Skeletal muscle satellite cell (primary cell): ENCODE results near the gene EPC1. TPM values are rescaled to one million over a fixed set of nuclear protein-coding genes. Genes with fewer than 3 reads are reported as not detected.
"Not testable (repeated sequence)": the region's sequence is repeated elsewhere in the genome, so short reads cannot be mapped to it uniquely, and the experiment has no call there.

Source experiments
- H3K27me3 ChIP-seq: 2 replicates; pipeline ENCODE4 v1.7.0; 2013; ENCODE audit warnings: low read length; ENCODE audit not compliant: control insufficient read depth, insufficient read depth
- H3K36me3 ChIP-seq: 2 replicates; pipeline ENCODE4 v1.7.0; 2013; ENCODE audit warnings: mild to moderate bottlenecking, control low read depth, low read length; ENCODE audit not compliant: insufficient read depth
- H3K4me1 ChIP-seq: 2 replicates; pipeline ENCODE4 v1.7.0; 2013; ENCODE audit warnings: low read length; ENCODE audit not compliant: control insufficient read depth, insufficient read depth
- H3K4me2 ChIP-seq: 2 replicates; pipeline ENCODE4 v1.7.0; 2013; ENCODE audit warnings: mild to moderate bottlenecking, low read length
- H3K4me3 ChIP-seq: 2 replicates; pipeline ENCODE4 v1.7.0; 2013; ENCODE audit warnings: low read length
- H3K9ac ChIP-seq: 2 replicates; pipeline ENCODE4 v1.7.0; 2013; ENCODE audit warnings: mild to moderate bottlenecking, low read depth, low read length, moderate library complexity
- H3K9me3 ChIP-seq: replicated peaks from 2 replicates; pipeline ENCODE4 v1.7.0; 2013; ENCODE audit warnings: mild to moderate bottlenecking, control low read depth, low read length
- small RNA-seq: library from RNA; depleted of rRNA; stranded (forward); fragments of <200 nt; gene quantifications from one replicate; pipeline ENCODE3, GENCODE V24; 2012

Gene EPC1

GRCh38 chr10:32226624-32227023 lies 120.3 kb downstream of the EPC1 start:
- Histone ChIP-seq H3K4me1 (no peaks in the 10 kb centered on the region), H3K4me2 (no peak overlapping the region), H3K4me3 (no peak overlapping the region), H3K36me3 (no peaks in the 10 kb centered on the region), H3K9ac (no peak overlapping the region), H3K27me3 (no peaks in the 10 kb centered on the region), H3K9me3 (no peaks in the 10 kb centered on the region)

- Histone ChIP-seq H3K9ac (no peak overlapping the region), H3K4me2 (no peak overlapping the region), H3K36me3 (no peaks in the 10 kb centered on the region), H3K4me3 (no peak overlapping the region), H3K27me3 (no peaks in the 10 kb centered on the region), H3K9me3 (no peaks in the 10 kb centered on the region), H3K4me1 (no peaks in the 10 kb centered on the region)
These were observed 121.0 kb downstream of the EPC1 start for GRCh38 chr10:32225976-32226375.

DNA sequence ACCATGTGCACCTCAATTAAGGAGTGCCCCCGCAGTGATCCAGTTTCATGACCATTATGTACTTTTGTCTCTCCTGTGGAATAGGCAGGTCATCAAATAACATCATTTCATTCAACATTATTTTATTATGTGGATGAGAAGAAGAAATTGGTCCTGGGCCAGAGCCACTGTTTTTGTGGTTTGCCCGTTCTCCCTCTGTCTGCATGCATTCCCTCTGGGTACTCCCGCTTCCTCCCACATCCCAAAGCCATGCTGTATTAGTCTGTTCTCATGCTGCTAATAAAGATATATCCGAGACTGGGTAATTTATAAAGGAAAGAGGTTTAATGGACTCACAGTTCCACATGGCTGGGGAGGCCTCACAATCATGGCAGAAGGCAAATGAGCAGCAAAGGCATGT lies 124.6 kb downstream of the EPC1 start:
- H3K4me3 ChIP-seq, H3K27me3 ChIP-seq, H3K9ac ChIP-seq, H3K4me1 ChIP-seq, H3K4me2 ChIP-seq, H3K9me3 ChIP-seq, H3K36me3 ChIP-seq: not testable (repeated sequence)

DNA sequence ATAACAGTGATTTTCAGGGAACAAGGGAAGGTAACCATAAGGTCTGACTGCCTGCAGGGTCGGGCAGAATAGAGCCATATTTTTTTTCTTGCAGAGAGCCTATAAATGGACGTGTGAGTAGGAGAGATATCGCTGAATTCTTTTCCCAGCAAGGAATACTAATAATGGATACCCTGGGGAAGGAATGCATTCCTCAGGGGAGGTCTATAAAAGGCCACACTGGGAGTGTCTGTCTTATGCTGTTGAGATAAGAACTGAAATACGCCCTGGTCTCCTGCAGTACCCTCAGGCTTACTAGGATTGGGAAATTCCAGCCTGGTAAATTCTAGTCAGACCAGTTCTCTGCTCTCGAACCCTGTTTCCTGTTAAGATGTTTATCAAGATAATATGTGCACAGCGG lies 127.8 kb downstream of the EPC1 start:
- H3K36me3 ChIP-seq, H3K27me3 ChIP-seq, H3K4me2 ChIP-seq, H3K4me1 ChIP-seq, H3K4me3 ChIP-seq, H3K9me3 ChIP-seq, H3K9ac ChIP-seq: not testable (repeated sequence)

GRCh38 chr10:32218206-32219044 lies 128.5 kb downstream of the EPC1 start:
- H3K9ac ChIP-seq, H3K4me3 ChIP-seq, H3K27me3 ChIP-seq, H3K36me3 ChIP-seq, H3K4me1 ChIP-seq, H3K9me3 ChIP-seq, H3K4me2 ChIP-seq: not testable (repeated sequence)

Small RNA genes lying within 50 kb of the gene (small RNA-seq; reads per million reads assigned to genes)
- not detected for gene RNU6-1244P
